K562 (cell line): Measurements from ENCODE around the gene ANK2. TPM values are rescaled to one million over a fixed set of nuclear protein-coding genes. Genes with fewer than 3 reads are reported as not detected.

Experiments used
- ATAC-seq: fragments of 200-7000 bp; cut with Tn5 transposase; 3 replicates; pipeline ENCODE4 v1.9.1; 2020; ENCODE audit warnings: moderate library complexity
- BruUV-seq: library from RNA; stranded (reverse); fragments of 400-500 nt; replicated peaks from 2 replicates; lab custom pipeline; 2021; lab: Mats Ljungman, UMichigan
- CTCF ChIA-PET: fragments of 300-600 bp; formaldehyde crosslinking; extraction: SDS; loops from one replicate; lab custom pipeline; 2021; ENCODE audit warnings: low intra/inter-chr PET ratio; lab: Yijun Ruan, JAX
- POLR2A ChIA-PET: fragments of 300-600, 350-650 bp; sonication (Branson Sonifier 250); formaldehyde crosslinking; extraction: SDS; loops from one replicate; lab custom pipeline; 2021; ENCODE audit warnings: antibody characterized with exemption, inconsistent platforms; lab: Yijun Ruan, JAX
- DNase-seq, 4 experiments: peaks; one replicate each; pipeline versions ENCODE4 v3.0.0 to v3.0.0-alpha.2; 2011 to 2018; ENCODE audit warnings: low spot score in 3 of 4, mixed read lengths in 3 of 4; ENCODE audit errors: extremely low read depth in 1 of 4
- FAIRE-seq: peaks from 2 replicates; lab custom pipeline; 2011; peaks lifted over from hg19 to GRCh38; lab: Jason Lieb, UNC
- H2AFZ ChIP-seq: 2 replicates; pipeline ENCODE4 v1.6.0; 2011; ENCODE audit warnings: low read depth, low read length, control low read depth, inconsistent platforms
- H3K27ac ChIP-seq: fragments of 200-600 bp; 3 replicates; pipeline ENCODE4 v1.8.0; 2011; ENCODE audit warnings: low read depth, mild to moderate bottlenecking, control low read depth, inconsistent platforms, low read length, moderate library complexity, mixed read lengths; ENCODE audit errors: extremely low read depth
- H3K27me3 ChIP-seq, 2 experiments: fragments of 300-600 bp in 1 of 2; 2 replicates in 1 of 2; 3 replicates in 1 of 2; pipeline versions ENCODE4 v1.6.0 to v1.8.0; 2011; ENCODE audit warnings: inconsistent platforms in 2 of 2, low read length in 2 of 2, mild to moderate bottlenecking in 1 of 2, mixed read lengths in 1 of 2, moderate library complexity in 1 of 2; ENCODE audit not compliant: control insufficient read depth in 2 of 2, insufficient read depth in 2 of 2
- H3K36me3 ChIP-seq: fragments of 300-600 bp; 3 replicates; pipeline ENCODE4 v1.8.0; 2011; ENCODE audit warnings: mild to moderate bottlenecking, low read length, inconsistent platforms; ENCODE audit not compliant: control insufficient read depth, insufficient read depth
- H3K4me1 ChIP-seq, 2 experiments: fragments of 200-600 bp in 1 of 2; replicated peaks in 1 of 2; 2 replicates in 1 of 2; 3 replicates in 1 of 2; pipeline versions ENCODE4 v1.5.1 to v1.8.0; 2011; ENCODE audit warnings: inconsistent platforms in 2 of 2, low read length in 2 of 2, mild to moderate bottlenecking in 1 of 2, mixed read lengths in 1 of 2, moderate library complexity in 1 of 2; ENCODE audit not compliant: control insufficient read depth in 2 of 2, insufficient read depth in 2 of 2
- H3K4me2 ChIP-seq: 2 replicates; pipeline ENCODE4 v1.6.1; 2011; ENCODE audit warnings: low read length, control low read depth, inconsistent platforms, mixed read lengths; ENCODE audit not compliant: insufficient read depth
- H3K4me3 ChIP-seq: fragments of 200-600 bp; sonication (generic), shearing (Covaris generic); 2 replicates; pipeline ENCODE4 v1.5.1; 2016; ENCODE audit warnings: control low read depth, inconsistent platforms
- H3K79me2 ChIP-seq: fragments of 200-600 bp; 3 replicates; pipeline ENCODE4 v1.8.0; 2011; ENCODE audit warnings: low read length, inconsistent platforms; ENCODE audit not compliant: control insufficient read depth, insufficient read depth
- H3K9ac ChIP-seq, 2 experiments: 2 replicates each; pipeline versions ENCODE4 v1.6.0 to v1.6.1; 2011; ENCODE audit warnings: low read depth in 2 of 2, low read length in 2 of 2, control low read depth in 1 of 2, inconsistent platforms in 1 of 2, mild to moderate bottlenecking in 1 of 2, mixed read lengths in 1 of 2; ENCODE audit not compliant: insufficient read depth in 1 of 2
- H3K9me1 ChIP-seq: one replicate; pipeline ENCODE4 v1.6.0; 2011; ENCODE audit warnings: inconsistent platforms, mild to moderate bottlenecking, low read length, moderate library complexity; ENCODE audit not compliant: control insufficient read depth, insufficient read depth
- H3K9me3 ChIP-seq: replicated peaks from 2 replicates; pipeline ENCODE4 v1.5.1; 2011; ENCODE audit warnings: low read depth, low read length, inconsistent platforms; ENCODE audit not compliant: control insufficient read depth, insufficient read depth
- H4K20me1 ChIP-seq: replicated peaks from 2 replicates; pipeline ENCODE4 v1.6.1; 2011; ENCODE audit warnings: low read length, inconsistent platforms, mixed read lengths; ENCODE audit not compliant: control insufficient read depth, insufficient read depth
- SAFB ChIP-seq: fragments of 200-400 bp; formaldehyde crosslinking; IDR thresholded peaks from 2 replicates; pipeline ENCODE4 v1.6.1; 2017; ENCODE audit warnings: low read depth, low read length, borderline replicate concordance
- SIN3B ChIP-seq: fragments of 450-650 bp; IDR thresholded peaks from 2 replicates; pipeline ENCODE4 v1.6.1; 2017; ENCODE audit warnings: low read depth, mild to moderate bottlenecking, moderate library complexity
- SMAD2 ChIP-seq: fragments of 150-350 bp; IDR thresholded peaks from 2 replicates; pipeline ENCODE4 v1.6.1; 2014; ENCODE audit warnings: low read depth, mild to moderate bottlenecking, low read length
- TFAM ChIP-seq: fragments of 250-450 bp; sonication (Bioruptor Pico); conservative IDR thresholded peaks from 2 replicates; pipeline ENCODE4 v1.5.0; 2021; ENCODE audit warnings: mild to moderate bottlenecking, moderate library complexity
- ZKSCAN8 ChIP-seq: fragments of 200-800 bp; sonication (Bioruptor generic); IDR thresholded peaks from 2 replicates; pipeline ENCODE4 v1.6.1; 2016; ENCODE audit warnings: missing genetic modification characterization, missing compliant biosample characterization
- WGBS: fragments of 100-300 bp; shearing (Covaris generic); methylation state at CpG from one replicate; pipeline ENCODE4 v1.1.6; 2016; ENCODE audit warnings: low coverage, mixed read lengths; ENCODE audit not compliant: insufficient coverage; ENCODE audit errors: missing lambda C conversion rate; 5-methylcytosine and 5-hydroxymethylcytosine counted together
- in situ Hi-C: fragments of 300-500 bp; cut with MboI; formaldehyde crosslinking; loops from 4 replicates; pipeline ENCODE4 v1.15.0; 2018; ENCODE audit warnings: inconsistent platforms, mixed read lengths
- intact Hi-C: fragments of 100-400 bp; cut with micrococcal nuclease; formaldehyde crosslinking; loops from 2 replicates; pipeline ENCODE4 v1.14.2; 2022
- polyA plus RNA-seq, 8 experiments: library from polyadenylated mRNA; depleted of rRNA in 4 of 8; stranded (reverse) in 5 of 8; unstranded in 3 of 8; fragments of >200 nt; fragmentation: Nextera tagmentation in 2 of 8; fragmentation: Illumina TruSeq in 1 of 8; extraction: Ambion mirVana in 2 of 8; extraction: Trizol in 1 of 8; gene quantifications; 2 replicates each; pipeline versions ENCODE4 v1.2.1 to v1.2.3, GENCODE V29; 2011 to 2014; ENCODE audit warnings: inconsistent platforms in 1 of 8, missing spikeins in 1 of 8
- total RNA-seq, 7 experiments: library from RNA; depleted of rRNA in 6 of 7; stranded (reverse); fragments of >200 nt in 6 of 7; fragmentation: Illumina TruSeq in 2 of 7; extraction: Trizol in 2 of 7; gene quantifications; 2 replicates each; pipeline versions ENCODE4 v1.2.1 to v1.2.3, GENCODE V29; 2011 to 2021; ENCODE audit warnings: low replicate concordance in 1 of 7
- TF ChIP-seq, protein P1 (sequence below): fragments of 450-650 bp; IDR thresholded peaks from 2 replicates; pipeline ENCODE4 v1.6.1; 2017; ENCODE audit warnings: mild to moderate bottlenecking, moderate library complexity
- TF ChIP-seq, protein P2 (sequence below), 2 experiments: fragments of 450-650 bp in 1 of 2; sonication (generic) in 1 of 2; formaldehyde crosslinking in 1 of 2; IDR thresholded peaks in 1 of 2; conservative IDR thresholded peaks in 1 of 2; 2 replicates each; pipeline versions ENCODE4 v1.6.1 to v1.8.1; 2016 to 2023; ENCODE audit warnings: mild to moderate bottlenecking in 2 of 2, moderate library complexity in 2 of 2, inconsistent platforms in 1 of 2, missing genetic modification reagents in 1 of 2

ANK2 gene
- total and polyA plus RNA-seq, 9 of the 15 experiments (the other 6 are each of a cell fraction or from before 2014, with no cell fraction given): 0.07 to 0.24 TPM; not detected in 7

GRCh38 chr4:113404841-113405240 lies 355.4 kb downstream of the ANK2 start:
- H3K36me3 ChIP-seq: no peaks in the 10 kb centered on the region
- no peaks in the 10 kb centered on the region for H3K27me3 ChIP-seq
- no peak overlapping the region for H3K4me2 ChIP-seq
- H3K4me3 ChIP-seq: no peak overlapping the region
- no peaks in the 10 kb centered on the region for H4K20me1 ChIP-seq
- TF ChIP-seq SMAD2 (no peak), SAFB (no peak), SIN3B (no peak), TFAM (CRISPR knock-in tag) (no peak), ZKSCAN8 (CRISPR knock-in tag) (no peak)
- TF ChIP-seq, protein P1, sequence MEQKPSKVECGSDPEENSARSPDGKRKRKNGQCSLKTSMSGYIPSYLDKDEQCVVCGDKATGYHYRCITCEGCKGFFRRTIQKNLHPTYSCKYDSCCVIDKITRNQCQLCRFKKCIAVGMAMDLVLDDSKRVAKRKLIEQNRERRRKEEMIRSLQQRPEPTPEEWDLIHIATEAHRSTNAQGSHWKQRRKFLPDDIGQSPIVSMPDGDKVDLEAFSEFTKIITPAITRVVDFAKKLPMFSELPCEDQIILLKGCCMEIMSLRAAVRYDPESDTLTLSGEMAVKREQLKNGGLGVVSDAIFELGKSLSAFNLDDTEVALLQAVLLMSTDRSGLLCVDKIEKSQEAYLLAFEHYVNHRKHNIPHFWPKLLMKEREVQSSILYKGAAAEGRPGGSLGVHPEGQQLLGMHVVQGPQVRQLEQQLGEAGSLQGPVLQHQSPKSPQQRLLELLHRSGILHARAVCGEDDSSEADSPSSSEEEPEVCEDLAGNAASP: no peak
- TF ChIP-seq, protein P2, sequence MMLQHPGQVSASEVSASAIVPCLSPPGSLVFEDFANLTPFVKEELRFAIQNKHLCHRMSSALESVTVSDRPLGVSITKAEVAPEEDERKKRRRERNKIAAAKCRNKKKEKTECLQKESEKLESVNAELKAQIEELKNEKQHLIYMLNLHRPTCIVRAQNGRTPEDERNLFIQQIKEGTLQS (IDR thresholded peaks at IDR 0.05): no peak
- TF ChIP-seq, protein P2 (CRISPR knock-in tag; conservative IDR thresholded peaks at IDR 0.05): no peak
- TF ChIP-seq, all 486 proteins: peak for 0
- Histone ChIP-seq H3K9ac (no peak overlapping the region), H3K27ac (no peak overlapping the region), H3K9me1 (no peaks in the 10 kb centered on the region), H3K9me3 (no peaks in the 10 kb centered on the region), H3K79me2 (no peaks in the 10 kb centered on the region), H2AFZ (no peak overlapping the region), H3K4me1 (no peaks in the 10 kb centered on the region)
- ChIA-PET POLR2A (no interaction called here), CTCF (no interaction called here)
- in situ Hi-C loops (loop anchor here (25.0 kb wide), 1 partner anchor 982 kb away; no protein-coding TSS in a partner anchor), intact Hi-C loops (no loop called here)
- no TSS peak for BruUV-seq
- WGBS: 0% methylated on average over 2 of the region's 2 CpGs
- no peak for FAIRE-seq
- no peak for DNase-seq
- ATAC-seq: no peak
